ENCODE measurements around the gene CAMTA1.

Gene CAMTA1

DNA sequence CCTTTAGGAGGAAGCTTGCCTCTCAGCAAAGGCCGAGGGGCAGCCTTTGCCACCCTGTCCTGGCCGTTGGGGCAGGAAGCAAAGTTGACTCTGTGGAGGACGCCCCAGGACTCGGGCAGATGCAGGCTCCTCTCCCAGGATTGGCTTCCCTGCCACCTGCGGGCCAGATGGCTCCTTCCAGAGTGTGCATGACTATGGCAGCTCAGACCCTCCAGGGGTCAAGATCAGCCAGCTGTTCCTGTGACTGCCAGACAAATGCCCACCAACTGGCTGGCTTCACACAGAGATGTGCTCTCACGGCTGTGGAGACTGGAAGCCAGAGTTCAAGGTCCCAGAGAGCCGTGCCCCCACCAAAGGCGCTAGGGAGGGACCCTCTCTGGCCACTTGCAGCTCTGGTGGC is 898.9 kb downstream of the CAMTA1 start (continued):
- TF ChIP-seq GLIS3 (CRISPR knock-in tag; IDR thresholded peaks at IDR 0.05), result no peak
- TF ChIP-seq ZNF70 (CRISPR knock-in tag; IDR thresholded peaks at IDR 0.05), result no peak
- TF ChIP-seq TOX (CRISPR knock-in tag; IDR thresholded peaks at IDR 0.05; ENCODE audit: borderline replicate concordance), result no peak
- TF ChIP-seq ISL1 (CRISPR knock-in tag; IDR thresholded peaks at IDR 0.05), result no peak

GRCh38 chr1:7684861-7685635 is 899.8 kb downstream of the CAMTA1 start:
- TF ChIP-seq ESRRG (CRISPR knock-in tag; IDR thresholded peaks at IDR 0.05) (no peak), ISL1 (CRISPR knock-in tag; IDR thresholded peaks at IDR 0.05) (no peak), CREB5 (CRISPR knock-in tag; IDR thresholded peaks at IDR 0.05; ENCODE audit: low read depth) (no peak), ZFP3 (CRISPR knock-in tag; IDR thresholded peaks at IDR 0.05) (no peak), ARNTL (CRISPR knock-in tag; IDR thresholded peaks at IDR 0.05; ENCODE audit: borderline replicate concordance, low read depth) (no peak), BACH2 (CRISPR knock-in tag; IDR thresholded peaks at IDR 0.05; ENCODE audit: borderline replicate concordance) (no peak), SNAI2 (CRISPR knock-in tag; IDR thresholded peaks at IDR 0.05) (no peak), POU6F1 (CRISPR knock-in tag; IDR thresholded peaks at IDR 0.05; ENCODE audit: borderline replicate concordance, low read depth) (no peak), TOX (CRISPR knock-in tag; IDR thresholded peaks at IDR 0.05; ENCODE audit: borderline replicate concordance) (no peak)
- TF ChIP-seq, protein P1, sequence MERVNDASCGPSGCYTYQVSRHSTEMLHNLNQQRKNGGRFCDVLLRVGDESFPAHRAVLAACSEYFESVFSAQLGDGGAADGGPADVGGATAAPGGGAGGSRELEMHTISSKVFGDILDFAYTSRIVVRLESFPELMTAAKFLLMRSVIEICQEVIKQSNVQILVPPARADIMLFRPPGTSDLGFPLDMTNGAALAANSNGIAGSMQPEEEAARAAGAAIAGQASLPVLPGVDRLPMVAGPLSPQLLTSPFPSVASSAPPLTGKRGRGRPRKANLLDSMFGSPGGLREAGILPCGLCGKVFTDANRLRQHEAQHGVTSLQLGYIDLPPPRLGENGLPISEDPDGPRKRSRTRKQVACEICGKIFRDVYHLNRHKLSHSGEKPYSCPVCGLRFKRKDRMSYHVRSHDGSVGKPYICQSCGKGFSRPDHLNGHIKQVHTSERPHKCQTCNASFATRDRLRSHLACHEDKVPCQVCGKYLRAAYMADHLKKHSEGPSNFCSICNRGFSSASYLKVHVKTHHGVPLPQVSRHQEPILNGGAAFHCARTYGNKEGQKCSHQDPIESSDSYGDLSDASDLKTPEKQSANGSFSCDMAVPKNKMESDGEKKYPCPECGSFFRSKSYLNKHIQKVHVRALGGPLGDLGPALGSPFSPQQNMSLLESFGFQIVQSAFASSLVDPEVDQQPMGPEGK (CRISPR knock-in tag; IDR thresholded peaks at IDR 0.05; ENCODE audit: borderline replicate concordance), result no peak
- no peak for ATAC-seq

- TF ChIP-seq BACH2 (CRISPR knock-in tag; IDR thresholded peaks at IDR 0.05; ENCODE audit: borderline replicate concordance) (no peak), ZNF565 (CRISPR knock-in tag; conservative IDR thresholded peaks at IDR 0.05; ENCODE audit: low read depth) (no peak), CREB5 (CRISPR knock-in tag; IDR thresholded peaks at IDR 0.05; ENCODE audit: low read depth) (no peak), TOX (CRISPR knock-in tag; IDR thresholded peaks at IDR 0.05; ENCODE audit: borderline replicate concordance) (no peak), PPARA (CRISPR knock-in tag; IDR thresholded peaks at IDR 0.05; ENCODE audit: borderline replicate concordance) (no peak), ZNF70 (CRISPR knock-in tag; IDR thresholded peaks at IDR 0.05) (no peak), ESRRG (CRISPR knock-in tag; IDR thresholded peaks at IDR 0.05) (no peak), ZC3H10 (CRISPR knock-in tag; IDR thresholded peaks at IDR 0.05) (no peak), OSR1 (CRISPR knock-in tag; IDR thresholded peaks at IDR 0.05) (no peak), RARB (CRISPR knock-in tag; IDR thresholded peaks at IDR 0.05) (no peak), SNAI2 (CRISPR knock-in tag; IDR thresholded peaks at IDR 0.05) (no peak), GLIS3 (CRISPR knock-in tag; IDR thresholded peaks at IDR 0.05) (no peak), TCF4 (CRISPR knock-in tag; IDR thresholded peaks at IDR 0.05; ENCODE audit: borderline replicate concordance) (no peak), POU6F1 (CRISPR knock-in tag; IDR thresholded peaks at IDR 0.05; ENCODE audit: borderline replicate concordance, low read depth) (no peak), ARNTL (CRISPR knock-in tag; IDR thresholded peaks at IDR 0.05; ENCODE audit: borderline replicate concordance, low read depth) (no peak), ZFP30 (CRISPR knock-in tag; IDR thresholded peaks at IDR 0.05) (no peak), ZNF8 (CRISPR knock-in tag; IDR thresholded peaks at IDR 0.05) (no peak)
- TF ChIP-seq, protein P2, sequence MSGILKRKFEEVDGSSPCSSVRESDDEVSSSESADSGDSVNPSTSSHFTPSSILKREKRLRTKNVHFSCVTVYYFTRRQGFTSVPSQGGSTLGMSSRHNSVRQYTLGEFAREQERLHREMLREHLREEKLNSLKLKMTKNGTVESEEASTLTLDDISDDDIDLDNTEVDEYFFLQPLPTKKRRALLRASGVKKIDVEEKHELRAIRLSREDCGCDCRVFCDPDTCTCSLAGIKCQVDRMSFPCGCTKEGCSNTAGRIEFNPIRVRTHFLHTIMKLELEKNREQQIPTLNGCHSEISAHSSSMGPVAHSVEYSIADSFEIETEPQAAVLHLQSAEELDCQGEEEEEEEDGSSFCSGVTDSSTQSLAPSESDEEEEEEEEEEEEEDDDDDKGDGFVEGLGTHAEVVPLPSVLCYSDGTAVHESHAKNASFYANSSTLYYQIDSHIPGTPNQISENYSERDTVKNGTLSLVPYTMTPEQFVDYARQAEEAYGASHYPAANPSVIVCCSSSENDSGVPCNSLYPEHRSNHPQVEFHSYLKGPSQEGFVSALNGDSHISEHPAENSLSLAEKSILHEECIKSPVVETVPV (CRISPR knock-in tag; IDR thresholded peaks at IDR 0.05), result no peak
- TF ChIP-seq, protein P1 (CRISPR knock-in tag; IDR thresholded peaks at IDR 0.05; ENCODE audit: borderline replicate concordance), result no peak
- ATAC-seq, result no peak
Measured at GRCh38 chr1:7686301-7686850, 901.1 kb downstream of the CAMTA1 start.
